ENCODE data around the gene ADCY10. TPM values are rescaled to one million over a fixed set of nuclear protein-coding genes. Genes with fewer than 3 reads are reported as not detected.

Gene ADCY10
- total RNA-seq, 1 donor from 2014 or later = 0.39 TPM

DNA sequence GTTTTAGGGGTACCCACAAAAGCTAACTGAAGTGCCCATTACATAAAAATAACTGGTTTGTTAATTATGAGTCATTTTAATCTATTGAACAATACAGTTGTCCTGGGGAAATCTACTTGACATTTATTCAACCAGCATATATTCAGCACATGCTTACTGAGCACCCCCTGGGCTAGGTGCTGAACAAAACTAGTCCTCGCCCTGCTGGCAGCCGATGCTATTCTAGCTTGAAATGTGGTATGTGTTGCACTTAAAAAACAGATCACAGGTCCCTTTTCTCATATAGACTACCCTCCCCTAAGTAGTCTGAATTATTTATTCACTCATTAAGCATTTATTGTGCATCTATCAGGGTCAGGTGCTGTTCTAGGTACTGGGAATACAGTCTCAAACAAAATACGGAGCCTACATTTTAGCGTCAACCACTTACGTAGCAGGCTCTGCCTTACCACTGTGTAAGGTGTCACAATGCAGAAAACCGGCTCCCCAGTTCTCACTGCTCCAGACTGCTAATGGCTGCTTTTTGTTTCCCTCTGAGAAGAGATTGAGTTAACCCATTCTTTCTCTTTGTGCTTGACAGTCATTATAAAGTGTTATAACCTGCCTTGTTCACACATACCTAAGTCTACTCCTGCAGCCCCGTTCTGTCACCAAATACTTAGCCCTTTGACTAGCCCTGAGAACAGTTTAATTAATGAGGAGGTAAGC, 57.1 kb downstream of the ADCY10 start:
- Mint-ChIP-seq H3K9me3 (no peaks in the 10 kb centered on the region), H3K4me3 (no peak overlapping the region), H3K4me1 (ENCODE audit: unreplicated experiment) (no peaks in the 10 kb centered on the region), H3K27ac (no peak overlapping the region), H3K27me3 (no peaks in the 10 kb centered on the region), H3K36me3 (no peaks in the 10 kb centered on the region)
- TF ChIP-seq, protein P1, sequence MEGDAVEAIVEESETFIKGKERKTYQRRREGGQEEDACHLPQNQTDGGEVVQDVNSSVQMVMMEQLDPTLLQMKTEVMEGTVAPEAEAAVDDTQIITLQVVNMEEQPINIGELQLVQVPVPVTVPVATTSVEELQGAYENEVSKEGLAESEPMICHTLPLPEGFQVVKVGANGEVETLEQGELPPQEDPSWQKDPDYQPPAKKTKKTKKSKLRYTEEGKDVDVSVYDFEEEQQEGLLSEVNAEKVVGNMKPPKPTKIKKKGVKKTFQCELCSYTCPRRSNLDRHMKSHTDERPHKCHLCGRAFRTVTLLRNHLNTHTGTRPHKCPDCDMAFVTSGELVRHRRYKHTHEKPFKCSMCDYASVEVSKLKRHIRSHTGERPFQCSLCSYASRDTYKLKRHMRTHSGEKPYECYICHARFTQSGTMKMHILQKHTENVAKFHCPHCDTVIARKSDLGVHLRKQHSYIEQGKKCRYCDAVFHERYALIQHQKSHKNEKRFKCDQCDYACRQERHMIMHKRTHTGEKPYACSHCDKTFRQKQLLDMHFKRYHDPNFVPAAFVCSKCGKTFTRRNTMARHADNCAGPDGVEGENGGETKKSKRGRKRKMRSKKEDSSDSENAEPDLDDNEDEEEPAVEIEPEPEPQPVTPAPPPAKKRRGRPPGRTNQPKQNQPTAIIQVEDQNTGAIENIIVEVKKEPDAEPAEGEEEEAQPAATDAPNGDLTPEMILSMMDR (conservative IDR thresholded peaks at IDR 0.05) = no peak
- no peak for DNase-seq (ENCODE audit: extremely low spot score, unreplicated experiment)

DNA sequence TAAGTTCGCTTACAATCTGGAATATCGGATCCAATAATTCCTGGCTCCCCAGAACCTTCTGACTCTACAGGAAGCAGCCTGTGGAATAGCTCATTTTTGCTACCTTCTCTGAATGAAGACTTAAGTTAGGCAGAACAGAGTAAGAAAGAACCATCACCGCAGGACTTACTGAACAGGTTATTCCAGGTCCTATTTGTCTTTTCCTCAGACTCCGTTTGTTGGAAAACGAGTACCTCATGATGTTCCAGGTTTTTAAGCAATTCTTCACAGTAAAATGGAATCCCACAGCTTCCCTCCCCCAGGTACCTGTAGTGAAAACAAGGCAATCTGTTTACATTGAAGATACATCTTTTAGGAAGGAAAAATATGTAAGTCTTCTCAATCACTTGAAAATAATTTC, 59.8 kb downstream of the ADCY10 start:
- no peaks in the 10 kb centered on the region for H3K27me3 Mint-ChIP-seq
- H3K4me3 Mint-ChIP-seq = no peak overlapping the region
- no peaks in the 10 kb centered on the region for H3K4me1 Mint-ChIP-seq (ENCODE audit: unreplicated experiment)
- H3K27ac Mint-ChIP-seq = no peak overlapping the region
- no peak for DNase-seq (ENCODE audit: extremely low spot score, unreplicated experiment)
- H3K9me3 Mint-ChIP-seq = no peaks in the 10 kb centered on the region
- TF ChIP-seq, protein P1 (conservative IDR thresholded peaks at IDR 0.05) = no peak
- no peaks in the 10 kb centered on the region for H3K36me3 Mint-ChIP-seq

- no peaks in the 10 kb centered on the region for H3K27me3 Mint-ChIP-seq
- no peak overlapping the region for H3K4me3 Mint-ChIP-seq
- no peaks in the 10 kb centered on the region for H3K36me3 Mint-ChIP-seq
- no peak for DNase-seq (ENCODE audit: extremely low spot score, unreplicated experiment)
- no peaks in the 10 kb centered on the region for H3K9me3 Mint-ChIP-seq
- H3K4me1 Mint-ChIP-seq (ENCODE audit: unreplicated experiment) = no peaks in the 10 kb centered on the region
- H3K27ac Mint-ChIP-seq = no peak overlapping the region
- TF ChIP-seq, protein P1 (conservative IDR thresholded peaks at IDR 0.05) = no peak
Observed at GRCh38 chr1:167849666-167850065, 64.3 kb downstream of the ADCY10 start.

DNA sequence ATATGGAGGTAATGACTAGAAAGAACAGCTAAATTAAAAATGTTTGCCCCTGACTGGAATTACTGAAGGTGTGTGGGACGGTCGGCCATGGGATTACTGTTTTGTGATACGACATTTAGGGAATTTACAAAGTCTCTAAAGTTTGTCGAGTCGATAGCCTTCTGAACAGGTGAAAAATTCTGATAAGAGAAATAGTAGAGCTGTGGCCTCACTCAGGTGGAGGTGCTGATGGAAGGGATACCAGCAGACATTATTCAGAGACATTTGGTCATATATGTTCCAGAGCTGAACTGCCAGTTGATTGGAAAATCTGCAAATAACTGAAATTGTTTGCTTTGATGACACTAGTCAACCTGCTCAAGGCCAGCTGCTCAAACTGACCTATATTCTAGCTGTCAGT, 71.1 kb downstream of the ADCY10 start:
- H3K4me3 Mint-ChIP-seq = no peak overlapping the region
- no peak for DNase-seq (ENCODE audit: extremely low spot score, unreplicated experiment)
- H3K36me3 Mint-ChIP-seq = no peaks in the 10 kb centered on the region
- H3K4me1 Mint-ChIP-seq (ENCODE audit: unreplicated experiment) = no peaks in the 10 kb centered on the region
- no peak overlapping the region for H3K27ac Mint-ChIP-seq
- H3K27me3 Mint-ChIP-seq = no peaks in the 10 kb centered on the region
- no peaks in the 10 kb centered on the region for H3K9me3 Mint-ChIP-seq
- TF ChIP-seq, protein P1 (conservative IDR thresholded peaks at IDR 0.05) = no peak

DNA sequence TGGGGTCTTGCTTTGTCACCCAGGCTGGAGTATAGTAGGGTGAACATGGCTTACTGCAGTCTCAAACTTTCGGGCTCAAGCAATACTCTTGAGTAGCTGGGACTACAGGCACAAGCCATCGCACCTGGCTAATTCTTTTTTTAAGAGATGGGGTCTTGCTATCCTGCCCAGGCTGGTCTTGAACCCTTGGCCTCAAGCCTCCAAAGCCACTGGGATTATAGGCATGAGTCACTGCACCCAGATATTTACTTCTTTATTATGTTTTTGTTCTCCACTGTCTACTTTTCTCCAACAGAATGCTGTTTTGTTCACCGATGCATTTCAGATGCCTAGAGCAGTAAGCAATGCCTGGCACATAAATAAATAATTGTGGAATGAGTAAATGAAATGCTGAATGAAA, 72.4 kb downstream of the ADCY10 start:
- Mint-ChIP-seq H3K36me3 (no peaks in the 10 kb centered on the region), H3K9me3 (no peaks in the 10 kb centered on the region), H3K4me3 (no peak overlapping the region), H3K27me3 (no peaks in the 10 kb centered on the region), H3K27ac (no peak overlapping the region), H3K4me1 (ENCODE audit: unreplicated experiment) (no peaks in the 10 kb centered on the region)
- TF ChIP-seq, protein P1 (conservative IDR thresholded peaks at IDR 0.05) = no peak
- no peak for DNase-seq (ENCODE audit: extremely low spot score, unreplicated experiment)

Measured in type B pancreatic cell (in vitro differentiated cells).